ENCODE data around the gene TMEM222. TPM values are rescaled to one million over a fixed set of nuclear protein-coding genes. Genes with fewer than 3 reads are reported as not detected.

The TMEM222 gene
- total RNA-seq, 1 experiment from 2014 or later, result 57.4 TPM

- Histone ChIP-seq H3K9me3 (ENCODE audit: low read length) (no peaks in the 10 kb centered on the region), H3K27me3 (ENCODE audit: low read length) (no peaks in the 10 kb centered on the region), H3K4me1 (ENCODE audit: insufficient read depth, low read length) (peaks cover 6% of the 10 kb centered on the region), H3K79me2 (ENCODE audit: low read length) (no peaks in the 10 kb centered on the region), H2AFZ (ENCODE audit: low read length) (no peak overlapping the region), H3K9me2 (replicated peaks; ENCODE audit: low read length) (no peaks in the 10 kb centered on the region), H3K27ac (ENCODE audit: low read length) (no peak overlapping the region), H3F3A (ENCODE audit: low read length, unreplicated experiment) (no peaks in the 10 kb centered on the region), H3K4me3 (ENCODE audit: low read length) (no peak overlapping the region), H3K9ac (ENCODE audit: low read length) (no peak overlapping the region), H4K20me1 (ENCODE audit: low read length) (no peaks in the 10 kb centered on the region), H3K4me2 (ENCODE audit: low read length) (no peak overlapping the region), H3K36me3 (ENCODE audit: low read depth, low read length) (peaks cover 33% of the 10 kb centered on the region; the same call in 1 of the 2 replicates)
- DNase-seq, result no peak
- TF ChIP-seq EZH2 (IDR thresholded peaks at IDR 0.05; ENCODE audit: low read length, unreplicated experiment) (no peak), EZH2phosphoT487 (IDR thresholded peaks at IDR 0.05; ENCODE audit: borderline replicate concordance, low read length) (no peak), CTCF (conservative IDR thresholded peaks at IDR 0.05; ENCODE audit: low read depth, low read length) (no peak)
- ChIA-PET CTCF (no interaction called here), POLR2A (ENCODE audit: unreplicated experiment) (no interaction called here)
- intact Hi-C loops (cut with micrococcal nuclease), result no loop called here
- no peak for ATAC-seq
- TSS peak; percentile 25 for BruUV-seq (replicated peaks)
Observed at GRCh38 chr1:27335506-27336422, 13.8 kb downstream of the TMEM222 start.

- Histone ChIP-seq H3K36me3 (ENCODE audit: low read depth, low read length) (peaks cover 33% of the 10 kb centered on the region; the same call in 1 of the 2 replicates), H3K9ac (ENCODE audit: low read length) (no peak overlapping the region), H3F3A (ENCODE audit: low read length, unreplicated experiment) (no peaks in the 10 kb centered on the region), H3K9me3 (ENCODE audit: low read length) (no peaks in the 10 kb centered on the region), H4K20me1 (ENCODE audit: low read length) (no peaks in the 10 kb centered on the region), H3K4me1 (ENCODE audit: insufficient read depth, low read length) (peaks cover 16% of the 10 kb centered on the region), H3K27ac (ENCODE audit: low read length) (no peak overlapping the region), H3K9me2 (replicated peaks; ENCODE audit: low read length) (no peaks in the 10 kb centered on the region), H2AFZ (ENCODE audit: low read length) (no peak overlapping the region), H3K79me2 (ENCODE audit: low read length) (no peaks in the 10 kb centered on the region), H3K4me2 (ENCODE audit: low read length) (no peak overlapping the region), H3K27me3 (ENCODE audit: low read length) (no peaks in the 10 kb centered on the region), H3K4me3 (ENCODE audit: low read length) (no peak overlapping the region)
- no TSS peak for BruUV-seq (replicated peaks)
- DNase-seq, result no peak
- POLR2A ChIA-PET (ENCODE audit: unreplicated experiment), result no interaction called here
- intact Hi-C loops (cut with micrococcal nuclease), result no loop called here
- no peak for ATAC-seq
- CTCF ChIA-PET, result no interaction called here
- no peak for TF ChIP-seq CTCF (conservative IDR thresholded peaks at IDR 0.05; ENCODE audit: low read depth, low read length)
- TF ChIP-seq EZH2phosphoT487 (IDR thresholded peaks at IDR 0.05; ENCODE audit: borderline replicate concordance, low read length), result no peak
- no peak for TF ChIP-seq EZH2 (IDR thresholded peaks at IDR 0.05; ENCODE audit: low read length, unreplicated experiment)
Observed at GRCh38 chr1:27336756-27337155, 14.8 kb downstream of the TMEM222 start.

- BruUV-seq (replicated peaks), result no TSS peak
- Histone ChIP-seq H3K9ac (ENCODE audit: low read length) (no peak overlapping the region), H3K36me3 (ENCODE audit: low read depth, low read length) (peaks cover 16% of the 10 kb centered on the region; the same call in 1 of the 2 replicates), H3F3A (ENCODE audit: low read length, unreplicated experiment) (no peaks in the 10 kb centered on the region), H3K4me1 (ENCODE audit: insufficient read depth, low read length) (peaks cover 35% of the 10 kb centered on the region), H3K79me2 (ENCODE audit: low read length) (peaks cover 19% of the 10 kb centered on the region), H3K4me3 (ENCODE audit: low read length) (no peak overlapping the region), H3K27me3 (ENCODE audit: low read length) (no peaks in the 10 kb centered on the region), H3K9me2 (replicated peaks; ENCODE audit: low read length) (no peaks in the 10 kb centered on the region), H2AFZ (ENCODE audit: low read length) (no peak overlapping the region), H3K9me3 (ENCODE audit: low read length) (no peaks in the 10 kb centered on the region), H3K4me2 (ENCODE audit: low read length) (no peak overlapping the region), H4K20me1 (ENCODE audit: low read length) (no peaks in the 10 kb centered on the region), H3K27ac (ENCODE audit: low read length) (no peak overlapping the region)
- ChIA-PET POLR2A (ENCODE audit: unreplicated experiment) (interaction anchor here (0.7 kb wide), 1 partner anchor 40 kb away, joined by 3 read pairs; no protein-coding TSS in a partner anchor), CTCF (no interaction called here)
- intact Hi-C loops (cut with micrococcal nuclease), result no loop called here
- DNase-seq (no peak), ATAC-seq (no peak)
- TF ChIP-seq CTCF (conservative IDR thresholded peaks at IDR 0.05; ENCODE audit: low read depth, low read length), result no peak
- no peak for TF ChIP-seq EZH2 (IDR thresholded peaks at IDR 0.05; ENCODE audit: low read length, unreplicated experiment)
Observed at GRCh38 chr1:27338751-27339150, 16.8 kb downstream of the TMEM222 start.

Data from PC-3 (cell line).